Measurements from ENCODE around the gene DPY19L2. TPM values are rescaled to one million over a fixed set of nuclear protein-coding genes. Genes with fewer than 3 reads are reported as not detected.
"Not testable (repeated sequence)": the region's sequence is repeated elsewhere in the genome, so short reads cannot be mapped to it uniquely, and the experiment has no call there.

The DPY19L2 gene
- total RNA-seq, 1 experiment from 2014 or later = 18.8 TPM

- not testable (repeated sequence) for DNase-seq (ENCODE audit: low spot score)
Observed at GRCh38 chr12:63537838-63538237, 130.5 kb downstream of the DPY19L2 start.

GRCh38 chr12:63529641-63530040 is 138.7 kb downstream of the DPY19L2 start:
- DNase-seq (ENCODE audit: low spot score) = not testable (repeated sequence)

- peak; percentile 41 for DNase-seq (ENCODE audit: low spot score)
Observed at GRCh38 chr12:63525831-63526230, 142.5 kb downstream of the DPY19L2 start.

- DNase-seq (ENCODE audit: low spot score) = no peak
Observed at GRCh38 chr12:63521706-63522105, 146.6 kb downstream of the DPY19L2 start.

Other genes with a start within 250 kb of the DPY19L2 start
- gene RXYLT1, start 111.4 kb upstream of the DPY19L2 start, total RNA-seq (2014; rRNA removed; shearing (Covaris generic)) = 29.9 and 31.4 TPM in 2 replicates
- 2.3 and 3.3 TPM in 2 replicates for gene SRGAP1, start 176.2 kb upstream of the DPY19L2 start, total RNA-seq (2014; rRNA removed; shearing (Covaris generic))

All from A172 (cell line).